ENCODE measurements around the gene MKKS. TPM values are rescaled to one million over a fixed set of nuclear protein-coding genes. Genes with fewer than 3 reads are reported as not detected.

MKKS gene
- total and polyA plus RNA-seq, 2 of the 13 experiments (the other 11 are each of a cell fraction or from before 2014, with no cell fraction given): 26.7 to 34.5 TPM

GRCh38 chr20:10433623-10434466 is at the start of gene MKKS (continued):
- TF ChIP-seq ZNF280B (CRISPR knock-in tag; IDR thresholded peaks at IDR 0.05; ENCODE audit: borderline replicate concordance) (peak; percentile 91), SATB2 (CRISPR knock-in tag; IDR thresholded peaks at IDR 0.05) (peak; percentile 85), THRA (CRISPR knock-in tag; IDR thresholded peaks at IDR 0.05; ENCODE audit: borderline replicate concordance) (peak; percentile 68; the same call in 1 of the 2 replicates), ZNF33A (CRISPR knock-in tag; IDR thresholded peaks at IDR 0.05; ENCODE audit: borderline replicate concordance) (no peak), ZNF7 (CRISPR knock-in tag; IDR thresholded peaks at IDR 0.05) (no peak), KDM1A (CRISPR knock-in tag; IDR thresholded peaks at IDR 0.05) (peak; percentile 44; the same call in 1 of the 2 replicates), ETV5 (CRISPR knock-in tag; IDR thresholded peaks at IDR 0.05; ENCODE audit: borderline replicate concordance) (peak; percentile 69), ZFP1 (CRISPR knock-in tag; IDR thresholded peaks at IDR 0.05) (no peak; the same call in 1 of the 2 replicates), MXD4 (CRISPR knock-in tag; IDR thresholded peaks at IDR 0.05) (peak; percentile 59; the same call in 1 of the 2 replicates), ZNF720 (CRISPR knock-in tag; IDR thresholded peaks at IDR 0.05) (peak; percentile 25), ZNF510 (CRISPR knock-in tag; IDR thresholded peaks at IDR 0.05; ENCODE audit: low read depth) (peak; percentile 95; the same call in 1 of the 2 replicates), ZNF615 (CRISPR knock-in tag; IDR thresholded peaks at IDR 0.05; ENCODE audit: borderline replicate concordance) (0 out of 2 replicates have a peak, but pooled peaks have one; percentile 93), PPARG (CRISPR knock-in tag; conservative IDR thresholded peaks at IDR 0.05) (no peak), RARA (CRISPR knock-in tag; IDR thresholded peaks at IDR 0.05) (peak; percentile 42), SAP130 (CRISPR knock-in tag; IDR thresholded peaks at IDR 0.05; ENCODE audit: low read depth) (peak; percentile 68; the same call in 1 of the 2 replicates), MTF1 (CRISPR knock-in tag; IDR thresholded peaks at IDR 0.05) (peak; percentile 76; the same call in 1 of the 2 replicates), KDM2A (CRISPR knock-in tag; IDR thresholded peaks at IDR 0.05; ENCODE audit: borderline replicate concordance, low read depth) (peak; percentile 93)
- TF ChIP-seq, protein P1, sequence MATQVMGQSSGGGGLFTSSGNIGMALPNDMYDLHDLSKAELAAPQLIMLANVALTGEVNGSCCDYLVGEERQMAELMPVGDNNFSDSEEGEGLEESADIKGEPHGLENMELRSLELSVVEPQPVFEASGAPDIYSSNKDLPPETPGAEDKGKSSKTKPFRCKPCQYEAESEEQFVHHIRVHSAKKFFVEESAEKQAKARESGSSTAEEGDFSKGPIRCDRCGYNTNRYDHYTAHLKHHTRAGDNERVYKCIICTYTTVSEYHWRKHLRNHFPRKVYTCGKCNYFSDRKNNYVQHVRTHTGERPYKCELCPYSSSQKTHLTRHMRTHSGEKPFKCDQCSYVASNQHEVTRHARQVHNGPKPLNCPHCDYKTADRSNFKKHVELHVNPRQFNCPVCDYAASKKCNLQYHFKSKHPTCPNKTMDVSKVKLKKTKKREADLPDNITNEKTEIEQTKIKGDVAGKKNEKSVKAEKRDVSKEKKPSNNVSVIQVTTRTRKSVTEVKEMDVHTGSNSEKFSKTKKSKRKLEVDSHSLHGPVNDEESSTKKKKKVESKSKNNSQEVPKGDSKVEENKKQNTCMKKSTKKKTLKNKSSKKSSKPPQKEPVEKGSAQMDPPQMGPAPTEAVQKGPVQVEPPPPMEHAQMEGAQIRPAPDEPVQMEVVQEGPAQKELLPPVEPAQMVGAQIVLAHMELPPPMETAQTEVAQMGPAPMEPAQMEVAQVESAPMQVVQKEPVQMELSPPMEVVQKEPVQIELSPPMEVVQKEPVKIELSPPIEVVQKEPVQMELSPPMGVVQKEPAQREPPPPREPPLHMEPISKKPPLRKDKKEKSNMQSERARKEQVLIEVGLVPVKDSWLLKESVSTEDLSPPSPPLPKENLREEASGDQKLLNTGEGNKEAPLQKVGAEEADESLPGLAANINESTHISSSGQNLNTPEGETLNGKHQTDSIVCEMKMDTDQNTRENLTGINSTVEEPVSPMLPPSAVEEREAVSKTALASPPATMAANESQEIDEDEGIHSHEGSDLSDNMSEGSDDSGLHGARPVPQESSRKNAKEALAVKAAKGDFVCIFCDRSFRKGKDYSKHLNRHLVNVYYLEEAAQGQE (IDR thresholded peaks at IDR 0.05; ENCODE audit: borderline replicate concordance in 1 of 2, low read depth in 1 of 2, low read length in 2 of 2): no peak; a peak in 1 of 4 replicates
- TF ChIP-seq, protein P2, sequence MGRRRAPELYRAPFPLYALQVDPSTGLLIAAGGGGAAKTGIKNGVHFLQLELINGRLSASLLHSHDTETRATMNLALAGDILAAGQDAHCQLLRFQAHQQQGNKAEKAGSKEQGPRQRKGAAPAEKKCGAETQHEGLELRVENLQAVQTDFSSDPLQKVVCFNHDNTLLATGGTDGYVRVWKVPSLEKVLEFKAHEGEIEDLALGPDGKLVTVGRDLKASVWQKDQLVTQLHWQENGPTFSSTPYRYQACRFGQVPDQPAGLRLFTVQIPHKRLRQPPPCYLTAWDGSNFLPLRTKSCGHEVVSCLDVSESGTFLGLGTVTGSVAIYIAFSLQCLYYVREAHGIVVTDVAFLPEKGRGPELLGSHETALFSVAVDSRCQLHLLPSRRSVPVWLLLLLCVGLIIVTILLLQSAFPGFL (CRISPR knock-in tag; IDR thresholded peaks at IDR 0.05): peak; percentile 89; the same call in 1 of the 2 replicates
- TF ChIP-seq, protein P3, sequence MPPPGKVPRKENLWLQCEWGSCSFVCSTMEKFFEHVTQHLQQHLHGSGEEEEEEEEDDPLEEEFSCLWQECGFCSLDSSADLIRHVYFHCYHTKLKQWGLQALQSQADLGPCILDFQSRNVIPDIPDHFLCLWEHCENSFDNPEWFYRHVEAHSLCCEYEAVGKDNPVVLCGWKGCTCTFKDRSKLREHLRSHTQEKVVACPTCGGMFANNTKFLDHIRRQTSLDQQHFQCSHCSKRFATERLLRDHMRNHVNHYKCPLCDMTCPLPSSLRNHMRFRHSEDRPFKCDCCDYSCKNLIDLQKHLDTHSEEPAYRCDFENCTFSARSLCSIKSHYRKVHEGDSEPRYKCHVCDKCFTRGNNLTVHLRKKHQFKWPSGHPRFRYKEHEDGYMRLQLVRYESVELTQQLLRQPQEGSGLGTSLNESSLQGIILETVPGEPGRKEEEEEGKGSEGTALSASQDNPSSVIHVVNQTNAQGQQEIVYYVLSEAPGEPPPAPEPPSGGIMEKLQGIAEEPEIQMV (CRISPR knock-in tag; IDR thresholded peaks at IDR 0.05; ENCODE audit: low read depth): peak; percentile 71; the same call in 1 of the 2 replicates

Data from HepG2 (cell line).